ENCODE measurements around the gene LDB1.

Gene LDB1

GRCh38 chr10:102120142-102120990 is at the start of gene LDB1:
TSS of gene LDB1 (minus strand) at chr10:102120368. CDS start at chr10:102120110, 258 bp downstream.
- Histone ChIP-seq H3K4me1 (ENCODE audit: control insufficient read depth, insufficient read depth, low read length) (peaks cover 44% of the 10 kb centered on the region), H3K4me3 (ENCODE audit: low read depth, low read length) (peak within 1 kb of the TSS; percentile 82)

DNA sequence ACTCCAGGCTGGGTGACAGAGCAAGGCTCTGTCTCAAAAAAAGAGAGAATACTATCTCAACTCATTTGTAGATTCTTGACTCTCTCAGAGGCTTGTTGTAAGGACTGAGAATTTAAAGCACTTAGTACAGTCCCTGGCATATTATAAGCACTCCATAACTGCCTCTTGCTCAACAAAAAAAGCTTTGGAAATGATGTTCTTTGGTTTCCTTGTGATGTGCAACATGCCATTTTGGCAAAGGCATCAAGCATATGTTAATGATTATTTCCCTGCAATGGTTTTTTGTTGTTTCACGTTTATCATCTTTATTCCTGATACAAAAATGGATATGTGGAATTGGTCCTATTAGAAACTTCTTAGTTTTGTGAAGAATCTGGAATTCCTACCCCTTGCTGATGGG is 47.7 kb upstream of the LDB1 start:
- H3K4me1 ChIP-seq (ENCODE audit: control insufficient read depth, insufficient read depth, low read length) = peaks cover 5% of the 10 kb centered on the region
- peaks cover 3% of the 10 kb centered on the region for H3K27me3 ChIP-seq (ENCODE audit: control insufficient read depth, insufficient read depth, low read length)
- H3K4me3 ChIP-seq (ENCODE audit: low read depth, low read length) = no peak overlapping the region
- peaks cover 8% of the 10 kb centered on the region for H3K36me3 ChIP-seq (ENCODE audit: control insufficient read depth, insufficient read depth, low read length)
- no peaks in the 10 kb centered on the region for H3K9me3 ChIP-seq (ENCODE audit: control insufficient read depth, insufficient read depth, low read length)
- H3K9ac ChIP-seq (ENCODE audit: low read depth, low read length) = no peak overlapping the region

More at GRCh38 chr10:102120142-102120990, at the start of gene LDB1:
- H3K9ac ChIP-seq (ENCODE audit: low read depth, low read length) = peak within 1 kb of the TSS; percentile 74
- H3K9me3 ChIP-seq (ENCODE audit: control insufficient read depth, insufficient read depth, low read length) = no peaks in the 10 kb centered on the region
- H3K27me3 ChIP-seq (ENCODE audit: control insufficient read depth, insufficient read depth, low read length) = no peaks in the 10 kb centered on the region
- H3K36me3 ChIP-seq (ENCODE audit: control insufficient read depth, insufficient read depth, low read length) = no peaks in the 10 kb centered on the region

DNA sequence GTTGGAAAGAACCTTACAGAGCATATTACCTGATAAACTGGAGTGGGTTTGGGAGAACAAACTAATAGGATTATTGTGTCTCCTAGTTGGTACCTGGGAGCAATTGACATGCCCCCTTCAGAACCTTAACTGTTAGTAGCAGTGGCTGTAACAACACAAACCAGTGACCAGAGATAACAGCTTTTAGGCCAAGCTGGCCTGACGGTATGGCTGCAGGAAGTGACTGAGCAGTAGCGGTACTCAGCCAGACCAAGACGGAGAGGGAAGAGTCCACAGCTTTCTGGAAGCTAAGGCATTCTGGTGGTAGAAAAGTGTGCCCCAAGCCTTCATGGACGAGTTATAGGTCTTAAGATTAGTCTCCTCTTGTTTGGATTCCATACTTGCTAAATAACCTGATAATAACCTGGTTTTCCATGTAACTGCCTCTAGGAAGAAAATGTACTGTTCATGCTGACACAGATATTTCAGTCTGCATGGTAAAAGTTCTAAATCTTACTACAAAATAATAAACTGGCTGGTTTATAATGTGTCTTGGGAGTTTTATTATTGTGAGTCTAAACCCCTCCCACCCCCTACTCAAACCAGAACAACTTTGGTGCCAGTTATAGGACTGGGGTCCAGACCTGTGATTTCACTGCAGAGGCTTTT is 43.3 kb upstream of the LDB1 start:
- Histone ChIP-seq H3K4me1 (ENCODE audit: control insufficient read depth, insufficient read depth, low read length) (peaks cover 5% of the 10 kb centered on the region), H3K27me3 (ENCODE audit: control insufficient read depth, insufficient read depth, low read length) (no peaks in the 10 kb centered on the region), H3K9me3 (ENCODE audit: control insufficient read depth, insufficient read depth, low read length) (no peaks in the 10 kb centered on the region), H3K9ac (ENCODE audit: low read depth, low read length) (no peak overlapping the region), H3K4me3 (ENCODE audit: low read depth, low read length) (no peak overlapping the region), H3K36me3 (ENCODE audit: control insufficient read depth, insufficient read depth, low read length) (peaks cover 46% of the 10 kb centered on the region)

DNA sequence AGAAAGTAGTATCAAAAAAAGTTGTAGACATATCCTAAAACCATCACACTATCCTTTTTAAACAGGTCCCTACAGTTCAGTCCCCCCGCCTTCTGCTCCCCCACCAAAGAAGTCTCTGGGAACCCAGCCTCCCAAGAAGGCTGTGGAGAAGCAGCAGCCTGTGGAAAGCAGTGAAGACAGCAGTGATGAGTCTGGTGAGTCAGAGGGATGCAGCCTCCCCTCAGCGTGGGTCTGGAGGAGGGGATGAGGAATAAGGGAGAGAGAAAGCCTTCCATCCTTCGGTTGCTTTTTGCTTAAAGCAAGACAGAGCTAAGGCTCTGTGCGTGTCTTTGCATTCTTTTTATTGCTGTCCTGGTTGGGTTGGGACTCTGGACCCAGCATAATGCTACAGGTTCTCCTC is 39.7 kb upstream of the LDB1 start:
- H3K4me3 ChIP-seq (ENCODE audit: low read depth, low read length) = no peak overlapping the region
- H3K36me3 ChIP-seq (ENCODE audit: control insufficient read depth, insufficient read depth, low read length) = peaks cover 72% of the 10 kb centered on the region
- H3K9me3 ChIP-seq (ENCODE audit: control insufficient read depth, insufficient read depth, low read length) = no peaks in the 10 kb centered on the region
- H3K27me3 ChIP-seq (ENCODE audit: control insufficient read depth, insufficient read depth, low read length) = no peaks in the 10 kb centered on the region
- peaks cover 5% of the 10 kb centered on the region for H3K4me1 ChIP-seq (ENCODE audit: control insufficient read depth, insufficient read depth, low read length)
- no peak overlapping the region for H3K9ac ChIP-seq (ENCODE audit: low read depth, low read length)

- Histone ChIP-seq H3K4me3 (ENCODE audit: low read depth, low read length) (no peak overlapping the region), H3K4me1 (ENCODE audit: control insufficient read depth, insufficient read depth, low read length) (peaks cover 5% of the 10 kb centered on the region), H3K9ac (ENCODE audit: low read depth, low read length) (no peak overlapping the region), H3K27me3 (ENCODE audit: control insufficient read depth, insufficient read depth, low read length) (no peaks in the 10 kb centered on the region), H3K36me3 (ENCODE audit: control insufficient read depth, insufficient read depth, low read length) (peaks cover 72% of the 10 kb centered on the region), H3K9me3 (ENCODE audit: control insufficient read depth, insufficient read depth, low read length) (no peaks in the 10 kb centered on the region)
These were observed 39.0 kb upstream of the LDB1 start for GRCh38 chr10:102159051-102159597.

DNA sequence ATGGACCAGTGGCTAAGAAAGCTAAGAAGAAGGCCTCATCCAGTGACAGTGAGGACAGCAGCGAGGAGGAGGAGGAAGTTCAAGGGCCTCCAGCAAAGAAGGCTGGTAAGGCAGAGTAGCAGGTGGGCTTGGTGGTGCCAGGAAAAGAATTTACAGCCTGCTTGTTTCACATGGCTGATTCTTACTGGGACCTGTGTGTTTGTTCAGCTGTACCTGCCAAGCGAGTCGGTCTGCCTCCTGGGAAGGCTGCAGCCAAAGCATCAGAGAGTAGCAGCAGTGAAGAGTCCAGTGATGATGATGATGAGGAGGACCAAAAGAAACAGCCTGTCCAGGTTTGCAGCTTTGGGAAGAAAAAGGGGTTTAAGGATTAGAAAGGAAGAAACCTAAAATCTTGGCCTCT is 37.1 kb upstream of the LDB1 start:
- H3K9me3 ChIP-seq (ENCODE audit: control insufficient read depth, insufficient read depth, low read length) = no peaks in the 10 kb centered on the region
- H3K9ac ChIP-seq (ENCODE audit: low read depth, low read length) = no peak overlapping the region
- no peaks in the 10 kb centered on the region for H3K4me1 ChIP-seq (ENCODE audit: control insufficient read depth, insufficient read depth, low read length)
- H3K36me3 ChIP-seq (ENCODE audit: control insufficient read depth, insufficient read depth, low read length) = peaks cover 67% of the 10 kb centered on the region
- H3K4me3 ChIP-seq (ENCODE audit: low read depth, low read length) = no peak overlapping the region
- no peaks in the 10 kb centered on the region for H3K27me3 ChIP-seq (ENCODE audit: control insufficient read depth, insufficient read depth, low read length)

DNA sequence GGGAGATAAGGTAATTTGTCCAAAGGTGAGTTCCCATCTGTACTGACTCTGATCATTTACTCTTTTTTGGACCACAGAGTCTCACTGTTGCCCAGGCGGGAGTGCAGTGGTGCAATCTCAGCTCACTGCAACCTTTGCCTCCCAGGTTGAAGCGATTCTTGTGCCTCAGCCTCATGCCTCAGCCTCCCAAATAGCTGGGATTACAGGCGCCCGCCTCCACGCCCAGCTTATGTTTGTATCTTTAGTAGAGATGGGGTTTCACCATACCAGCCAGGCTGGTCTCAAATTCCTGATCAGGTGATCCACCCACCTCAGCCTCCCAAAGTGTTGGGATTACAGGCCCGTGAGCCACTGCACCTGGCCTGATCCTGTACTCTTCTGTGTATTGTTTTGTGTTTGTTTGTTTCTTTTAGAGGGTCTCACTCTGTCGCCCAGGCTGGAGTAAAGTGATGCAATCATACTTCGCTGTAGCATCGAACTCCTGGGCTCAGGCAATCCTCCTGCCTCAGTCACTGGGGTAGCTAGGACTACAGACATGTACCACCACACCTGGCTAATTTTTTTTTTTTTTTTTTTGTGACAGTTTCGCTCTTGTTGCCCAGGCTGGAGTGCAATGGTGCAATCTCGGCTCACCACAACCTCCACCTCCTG is 34.4 kb upstream of the LDB1 start:
- H3K27me3 ChIP-seq (ENCODE audit: control insufficient read depth, insufficient read depth, low read length) = no peaks in the 10 kb centered on the region
- peaks cover 51% of the 10 kb centered on the region for H3K36me3 ChIP-seq (ENCODE audit: control insufficient read depth, insufficient read depth, low read length)
- no peak overlapping the region for H3K4me3 ChIP-seq (ENCODE audit: low read depth, low read length)
- H3K4me1 ChIP-seq (ENCODE audit: control insufficient read depth, insufficient read depth, low read length) = peaks cover 5% of the 10 kb centered on the region
- H3K9me3 ChIP-seq (ENCODE audit: control insufficient read depth, insufficient read depth, low read length) = no peaks in the 10 kb centered on the region
- H3K9ac ChIP-seq (ENCODE audit: low read depth, low read length) = no peak overlapping the region

DNA sequence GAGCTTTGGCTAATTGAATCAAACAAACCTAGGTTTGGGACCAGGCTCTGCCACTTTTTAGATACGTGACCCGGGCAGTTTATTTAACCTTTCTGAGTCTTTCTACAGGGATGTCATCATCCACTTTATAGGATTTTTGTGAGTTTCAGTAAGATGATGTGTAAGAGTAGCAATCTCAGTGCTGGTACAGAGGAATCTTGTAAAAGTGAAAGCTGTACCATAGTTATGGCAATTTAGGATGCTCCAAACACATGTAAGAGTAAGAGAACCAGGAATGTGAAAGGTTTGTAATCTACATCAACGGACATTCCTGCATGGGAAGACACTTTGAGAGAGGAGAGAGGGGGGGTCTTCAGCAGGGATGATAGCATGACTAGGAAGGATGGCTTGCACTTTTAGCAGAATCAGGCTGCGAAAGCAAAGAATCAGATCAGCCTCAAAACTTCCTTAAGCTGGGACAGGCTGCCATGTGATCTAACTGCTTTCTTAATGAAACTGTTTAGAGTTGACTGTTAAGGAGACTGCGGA is 33.0 kb upstream of the LDB1 start:
- Histone ChIP-seq H3K36me3 (ENCODE audit: control insufficient read depth, insufficient read depth, low read length) (peaks cover 49% of the 10 kb centered on the region), H3K4me1 (ENCODE audit: control insufficient read depth, insufficient read depth, low read length) (peaks cover 5% of the 10 kb centered on the region), H3K9me3 (ENCODE audit: control insufficient read depth, insufficient read depth, low read length) (no peaks in the 10 kb centered on the region), H3K27me3 (ENCODE audit: control insufficient read depth, insufficient read depth, low read length) (no peaks in the 10 kb centered on the region), H3K4me3 (ENCODE audit: low read depth, low read length) (peak overlapping the region; percentile 99), H3K9ac (ENCODE audit: low read depth, low read length) (peak overlapping the region; percentile 100)

DNA sequence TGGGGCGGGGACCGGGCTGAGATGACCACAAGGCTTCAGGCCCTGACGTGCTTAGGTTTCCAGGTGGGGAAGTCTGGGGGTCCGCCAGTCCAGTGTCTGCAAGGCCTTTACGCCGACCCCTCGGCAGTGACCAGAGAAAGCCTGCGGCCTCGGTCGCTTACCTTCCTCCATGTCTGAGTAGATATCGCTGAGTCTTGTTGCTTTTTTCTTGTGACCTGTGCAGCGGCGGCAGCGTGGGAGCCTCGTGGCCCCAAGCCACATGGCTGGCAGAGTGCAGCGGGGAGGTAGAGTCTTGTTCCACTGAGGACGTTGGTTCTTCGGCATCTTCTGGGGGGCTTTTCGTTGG is 32.4 kb upstream of the LDB1 start:
- Histone ChIP-seq H3K36me3 (ENCODE audit: control insufficient read depth, insufficient read depth, low read length) (peaks cover 46% of the 10 kb centered on the region), H3K4me3 (ENCODE audit: low read depth, low read length) (peak overlapping the region; percentile 99), H3K9ac (ENCODE audit: low read depth, low read length) (peak overlapping the region; percentile 100), H3K27me3 (ENCODE audit: control insufficient read depth, insufficient read depth, low read length) (no peaks in the 10 kb centered on the region), H3K9me3 (ENCODE audit: control insufficient read depth, insufficient read depth, low read length) (no peaks in the 10 kb centered on the region), H3K4me1 (ENCODE audit: control insufficient read depth, insufficient read depth, low read length) (peaks cover 5% of the 10 kb centered on the region)

- Histone ChIP-seq H3K4me3 (ENCODE audit: low read depth, low read length) (peak within 1 kb of the TSS; percentile 99), H3K9ac (ENCODE audit: low read depth, low read length) (peak within 1 kb of the TSS; percentile 100), H3K27me3 (ENCODE audit: control insufficient read depth, insufficient read depth, low read length) (no peaks in the 10 kb centered on the region), H3K9me3 (ENCODE audit: control insufficient read depth, insufficient read depth, low read length) (no peaks in the 10 kb centered on the region), H3K36me3 (ENCODE audit: control insufficient read depth, insufficient read depth, low read length) (peaks cover 46% of the 10 kb centered on the region), H3K4me1 (ENCODE audit: control insufficient read depth, insufficient read depth, low read length) (peaks cover 5% of the 10 kb centered on the region)
These were observed 31.8 kb upstream of the LDB1 start, which contains the start of gene NOLC1 for GRCh38 chr10:102151774-102152544. TSS of gene NOLC1 (plus strand) at chr10:102152389. CDS start at chr10:102152411, 22 bp downstream.

Measured in iPS-15b (cell line).